Smooth muscle cell (in vitro differentiated cells): Measurements from ENCODE around the gene FCHSD2. TPM values are rescaled to one million over a fixed set of nuclear protein-coding genes. Genes with fewer than 3 reads are reported as not detected.

Source experiments
- DNase-seq: peaks from one replicate; lab custom pipeline; 2025; ENCODE audit not compliant: unreplicated experiment; lab: John Stamatoyannopoulos, UW
- H2AFZ ChIP-seq: fragments of 200-600 bp; sonication (generic); 2 replicates; pipeline ENCODE4 v1.6.0; 2016; ENCODE audit warnings: antibody characterized with exemption, low read depth, mild to moderate bottlenecking
- H3F3A ChIP-seq: fragments of 200-600 bp; sonication (generic); 2 replicates; pipeline ENCODE4 v1.6.0; 2017; ENCODE audit warnings: antibody characterized with exemption, low read depth
- H3K27ac ChIP-seq: fragments of 200-600 bp; sonication (generic); 2 replicates; pipeline ENCODE4 v1.5.1; 2016; ENCODE audit warnings: low read depth, mild to moderate bottlenecking
- H3K27me3 ChIP-seq: fragments of 200-600 bp; sonication (generic); 2 replicates; pipeline ENCODE4 v1.6.1; 2016; ENCODE audit warnings: low read depth, mild to moderate bottlenecking
- H3K36me3 ChIP-seq: fragments of 200-600 bp; sonication (generic); 2 replicates; pipeline ENCODE4 v1.5.1; 2016; ENCODE audit warnings: low read depth
- H3K4me1 ChIP-seq: fragments of 200-600 bp; sonication (generic); 2 replicates; pipeline ENCODE4 v1.5.1; 2016; ENCODE audit warnings: low read depth
- H3K4me2 ChIP-seq: fragments of 200-600 bp; sonication (generic); 2 replicates; pipeline ENCODE4 v1.6.0; 2016; ENCODE audit warnings: mild to moderate bottlenecking
- H3K4me3 ChIP-seq: fragments of 200-600 bp; sonication (generic); 2 replicates; pipeline ENCODE4 v1.5.1; 2016; ENCODE audit warnings: mild to moderate bottlenecking
- H3K79me2 ChIP-seq: fragments of 200-600 bp; sonication (generic); 2 replicates; pipeline ENCODE4 v1.6.0; 2016; ENCODE audit warnings: low read depth, mild to moderate bottlenecking
- H3K9ac ChIP-seq: fragments of 200-600 bp; sonication (generic); 2 replicates; pipeline ENCODE4 v1.6.0; 2016; ENCODE audit warnings: low read depth
- H3K9me3 ChIP-seq: fragments of 200-600 bp; sonication (generic); replicated peaks from 2 replicates; pipeline ENCODE4 v1.5.1; 2016; ENCODE audit warnings: low read depth
- H4K20me1 ChIP-seq: fragments of 200-600 bp; sonication (generic); 2 replicates; pipeline ENCODE4 v1.6.0; 2016; ENCODE audit warnings: low read depth
- CTCF ChIP-seq: fragments of 200-600 bp; sonication (generic); IDR thresholded peaks from 2 replicates; pipeline ENCODE4 v1.5.1; 2017; ENCODE audit warnings: borderline replicate concordance, mild to moderate bottlenecking, antibody characterized with exemption; ENCODE audit not compliant: insufficient read depth, poor library complexity, severe bottlenecking
- WGBS: methylation state at CpG from one replicate; pipeline ENCODE4 v1.1.7; 2016; ENCODE audit warnings: low lambda C conversion rate; 5-methylcytosine and 5-hydroxymethylcytosine counted together
- polyA plus RNA-seq: library from polyadenylated mRNA; unstranded; fragments of >200 nt; fragmentation: Nextera tagmentation; extraction: Ambion mirVana; gene quantifications from 2 replicates; pipeline ENCODE4 v1.2.1, GENCODE V29; 2016
- total RNA-seq: library from RNA; depleted of rRNA; stranded (reverse); fragments of >200 nt; gene quantifications from 2 replicates; pipeline ENCODE4 v1.2.3, GENCODE V29; 2014

Gene FCHSD2
- total and polyA plus RNA-seq, 2 experiments from 2014 or later = 14.6 to 24.3 TPM

GRCh38 chr11:72900013-72900412 lies 242.1 kb downstream of the FCHSD2 start:
- Histone ChIP-seq H3K27ac (no peak overlapping the region), H2AFZ (no peak overlapping the region), H3K79me2 (no peaks in the 10 kb centered on the region), H3K4me3 (no peak overlapping the region), H3K36me3 (no peaks in the 10 kb centered on the region), H3K9me3 (no peaks in the 10 kb centered on the region), H3K9ac (no peak overlapping the region), H3K27me3 (no peaks in the 10 kb centered on the region), H3K4me1 (no peaks in the 10 kb centered on the region), H3F3A (no peaks in the 10 kb centered on the region), H3K4me2 (no peak overlapping the region), H4K20me1 (no peaks in the 10 kb centered on the region)
- no peak for DNase-seq
- 95% methylated on average over 2 of the region's 2 CpGs for WGBS
- TF ChIP-seq CTCF = no peak

- Histone ChIP-seq H3K4me3 (no peak overlapping the region), H3K9me3 (no peaks in the 10 kb centered on the region), H3F3A (no peaks in the 10 kb centered on the region), H2AFZ (no peak overlapping the region), H3K79me2 (no peaks in the 10 kb centered on the region), H3K27ac (no peak overlapping the region), H4K20me1 (no peaks in the 10 kb centered on the region), H3K4me2 (no peak overlapping the region), H3K27me3 (no peaks in the 10 kb centered on the region), H3K36me3 (no peaks in the 10 kb centered on the region), H3K4me1 (no peaks in the 10 kb centered on the region), H3K9ac (no peak overlapping the region)
- no peak for DNase-seq
- WGBS = 84% methylated on average over 2 of the region's 2 CpGs
- TF ChIP-seq CTCF = no peak
Observed at GRCh38 chr11:72899238-72899637, 242.9 kb downstream of the FCHSD2 start.

- Histone ChIP-seq H2AFZ (no peak overlapping the region), H3K4me2 (no peak overlapping the region), H3F3A (no peaks in the 10 kb centered on the region), H3K9ac (no peak overlapping the region), H3K36me3 (no peaks in the 10 kb centered on the region), H3K27ac (no peak overlapping the region), H3K79me2 (no peaks in the 10 kb centered on the region), H3K27me3 (no peaks in the 10 kb centered on the region), H3K4me3 (no peak overlapping the region), H3K9me3 (no peaks in the 10 kb centered on the region), H3K4me1 (no peaks in the 10 kb centered on the region), H4K20me1 (no peaks in the 10 kb centered on the region)
- no peak for TF ChIP-seq CTCF
- no peak for DNase-seq
Observed at GRCh38 chr11:72897506-72897905, 244.6 kb downstream of the FCHSD2 start.

- no peak overlapping the region for H3K4me2 ChIP-seq
- H3K27me3 ChIP-seq = no peaks in the 10 kb centered on the region
- no peaks in the 10 kb centered on the region for H3K79me2 ChIP-seq
- no peaks in the 10 kb centered on the region for H3K9me3 ChIP-seq
- no peaks in the 10 kb centered on the region for H3K36me3 ChIP-seq
- H4K20me1 ChIP-seq = no peaks in the 10 kb centered on the region
- WGBS = 97% methylated on average over 1 of the region's 1 CpG
- H2AFZ ChIP-seq = no peak overlapping the region
- DNase-seq = no peak
- no peaks in the 10 kb centered on the region for H3F3A ChIP-seq
- H3K9ac ChIP-seq = no peak overlapping the region
- no peak overlapping the region for H3K4me3 ChIP-seq
- H3K27ac ChIP-seq = no peak overlapping the region
- TF ChIP-seq CTCF = no peak
- no peaks in the 10 kb centered on the region for H3K4me1 ChIP-seq
Observed at GRCh38 chr11:72896431-72896830, 245.7 kb downstream of the FCHSD2 start.
